NAMALWA (cell line): ENCODE data around the gene FES.
A peak's percentile ranks its signal among the peaks of the same experiment; 100 is the strongest.

ENCODE experiments used
- DNase-seq: peaks from one replicate; pipeline ENCODE4 v3.0.0-alpha.2; 2015; ENCODE audit warnings: low spot score

FES gene

DNA sequence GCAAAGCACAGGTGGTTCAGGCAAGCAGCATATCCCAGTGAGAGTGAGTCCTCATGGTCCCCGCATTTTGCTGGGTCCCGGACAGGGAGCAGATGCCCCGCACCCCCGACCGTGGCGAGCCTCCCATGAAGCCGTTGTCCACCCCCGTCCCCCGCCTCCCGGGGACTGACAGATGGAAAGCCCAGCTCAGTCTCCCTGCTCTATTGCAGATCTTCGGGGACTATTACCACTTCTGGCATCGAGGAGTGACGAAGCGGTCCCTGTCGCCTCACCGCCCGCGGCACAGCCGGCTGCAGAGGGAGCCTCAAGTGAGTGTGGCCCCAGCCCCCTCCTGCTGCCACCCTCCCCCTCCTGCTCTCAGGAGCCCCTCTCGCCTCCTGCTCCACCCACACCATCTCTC is 8.3 kb upstream of the FES start:
- no peak for DNase-seq

GRCh38 chr15:90876512-90877170 is 7.7 kb upstream of the FES start:
- no peak for DNase-seq

- no peak for DNase-seq
Observed at GRCh38 chr15:90877315-90877714, 7.0 kb upstream of the FES start.

DNA sequence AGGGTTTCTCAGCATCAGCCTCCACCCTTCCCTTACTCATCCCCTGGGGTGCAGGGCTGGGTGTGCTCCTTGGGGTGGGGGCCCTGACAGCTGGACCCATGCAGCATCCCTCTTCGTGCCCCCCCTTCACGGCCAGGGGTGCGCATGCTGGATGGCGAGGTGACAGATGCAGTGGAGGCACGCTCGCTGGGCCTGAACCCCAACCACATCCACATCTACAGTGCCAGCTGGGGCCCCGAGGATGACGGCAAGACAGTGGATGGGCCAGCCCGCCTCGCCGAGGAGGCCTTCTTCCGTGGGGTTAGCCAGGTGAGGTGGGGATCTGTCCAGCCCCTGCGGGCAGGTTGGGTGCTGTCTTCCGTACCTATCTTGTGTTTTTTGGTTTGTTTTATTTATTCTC is 6.3 kb upstream of the FES start:
- DNase-seq = no peak

GRCh38 chr15:90878660-90879059 is 5.6 kb upstream of the FES start:
- DNase-seq = no peak

GRCh38 chr15:90879730-90880366 is 4.5 kb upstream of the FES start:
- DNase-seq = no peak

GRCh38 chr15:90880381-90881145 is 3.7 kb upstream of the FES start:
- DNase-seq = no peak

DNA sequence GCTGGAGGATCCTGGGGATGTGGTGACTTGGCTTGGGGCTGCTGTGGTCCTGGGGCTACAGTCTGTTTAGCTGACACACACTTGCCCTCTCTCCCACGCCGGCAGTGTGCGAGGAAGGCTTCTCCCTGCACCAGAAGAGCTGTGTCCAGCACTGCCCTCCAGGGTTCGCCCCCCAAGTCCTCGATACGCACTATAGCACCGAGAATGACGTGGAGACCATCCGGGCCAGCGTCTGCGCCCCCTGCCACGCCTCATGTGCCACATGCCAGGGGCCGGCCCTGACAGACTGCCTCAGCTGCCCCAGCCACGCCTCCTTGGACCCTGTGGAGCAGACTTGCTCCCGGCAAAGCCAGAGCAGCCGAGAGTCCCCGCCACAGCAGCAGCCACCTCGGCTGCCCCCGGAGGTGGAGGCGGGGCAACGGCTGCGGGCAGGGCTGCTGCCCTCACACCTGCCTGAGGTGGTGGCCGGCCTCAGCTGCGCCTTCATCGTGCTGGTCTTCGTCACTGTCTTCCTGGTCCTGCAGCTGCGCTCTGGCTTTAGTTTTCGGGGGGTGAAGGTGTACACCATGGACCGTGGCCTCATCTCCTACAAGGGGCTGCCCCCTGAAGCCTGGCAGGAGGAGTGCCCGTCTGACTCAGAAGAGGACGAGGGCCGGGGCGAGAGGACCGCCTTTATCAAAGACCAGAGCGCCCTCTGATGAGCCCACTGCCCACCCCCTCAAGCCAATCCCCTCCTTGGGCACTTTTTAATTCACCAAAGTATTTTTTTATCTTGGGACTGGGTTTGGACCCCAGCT is 2.9 kb upstream of the FES start:
- no peak for DNase-seq

DNA sequence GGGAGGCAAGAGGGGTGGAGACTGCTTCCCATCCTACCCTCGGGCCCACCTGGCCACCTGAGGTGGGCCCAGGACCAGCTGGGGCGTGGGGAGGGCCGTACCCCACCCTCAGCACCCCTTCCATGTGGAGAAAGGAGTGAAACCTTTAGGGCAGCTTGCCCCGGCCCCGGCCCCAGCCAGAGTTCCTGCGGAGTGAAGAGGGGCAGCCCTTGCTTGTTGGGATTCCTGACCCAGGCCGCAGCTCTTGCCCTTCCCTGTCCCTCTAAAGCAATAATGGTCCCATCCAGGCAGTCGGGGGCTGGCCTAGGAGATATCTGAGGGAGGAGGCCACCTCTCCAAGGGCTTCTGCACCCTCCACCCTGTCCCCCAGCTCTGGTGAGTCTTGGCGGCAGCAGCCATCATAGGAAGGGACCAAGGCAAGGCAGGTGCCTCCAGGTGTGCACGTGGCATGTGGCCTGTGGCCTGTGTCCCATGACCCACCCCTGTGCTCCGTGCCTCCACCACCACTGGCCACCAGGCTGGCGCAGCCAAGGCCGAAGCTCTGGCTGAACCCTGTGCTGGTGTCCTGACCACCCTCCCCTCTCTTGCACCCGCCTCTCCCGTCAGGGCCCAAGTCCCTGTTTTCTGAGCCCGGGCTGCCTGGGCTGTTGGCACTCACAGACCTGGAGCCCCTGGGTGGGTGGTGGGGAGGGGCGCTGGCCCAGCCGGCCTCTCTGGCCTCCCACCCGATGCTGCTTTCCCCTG is 2.2 kb upstream of the FES start:
- DNase-seq = no peak

DNA sequence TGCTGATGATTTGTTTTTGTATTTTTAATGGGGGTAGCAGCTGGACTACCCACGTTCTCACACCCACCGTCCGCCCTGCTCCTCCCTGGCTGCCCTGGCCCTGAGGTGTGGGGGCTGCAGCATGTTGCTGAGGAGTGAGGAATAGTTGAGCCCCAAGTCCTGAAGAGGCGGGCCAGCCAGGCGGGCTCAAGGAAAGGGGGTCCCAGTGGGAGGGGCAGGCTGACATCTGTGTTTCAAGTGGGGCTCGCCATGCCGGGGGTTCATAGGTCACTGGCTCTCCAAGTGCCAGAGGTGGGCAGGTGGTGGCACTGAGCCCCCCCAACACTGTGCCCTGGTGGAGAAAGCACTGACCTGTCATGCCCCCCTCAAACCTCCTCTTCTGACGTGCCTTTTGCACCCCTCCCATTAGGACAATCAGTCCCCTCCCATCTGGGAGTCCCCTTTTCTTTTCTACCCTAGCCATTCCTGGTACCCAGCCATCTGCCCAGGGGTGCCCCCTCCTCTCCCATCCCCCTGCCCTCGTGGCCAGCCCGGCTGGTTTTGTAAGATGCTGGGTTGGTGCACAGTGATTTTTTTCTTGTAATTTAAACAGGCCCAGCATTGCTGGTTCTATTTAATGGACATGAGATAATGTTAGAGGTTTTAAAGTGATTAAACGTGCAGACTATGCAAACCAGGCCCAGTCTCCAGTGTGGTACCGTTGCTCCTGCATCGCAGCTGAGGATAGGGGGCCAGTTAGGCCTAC is 1.4 kb upstream of the FES start:
- no peak for DNase-seq

GRCh38 chr15:90883526-90883975 is 753 bp upstream of the FES start:
- DNase-seq = no peak

GRCh38 chr15:90884719-90885431 is 571 bp downstream of the FES start:
- no peak for DNase-seq

DNA sequence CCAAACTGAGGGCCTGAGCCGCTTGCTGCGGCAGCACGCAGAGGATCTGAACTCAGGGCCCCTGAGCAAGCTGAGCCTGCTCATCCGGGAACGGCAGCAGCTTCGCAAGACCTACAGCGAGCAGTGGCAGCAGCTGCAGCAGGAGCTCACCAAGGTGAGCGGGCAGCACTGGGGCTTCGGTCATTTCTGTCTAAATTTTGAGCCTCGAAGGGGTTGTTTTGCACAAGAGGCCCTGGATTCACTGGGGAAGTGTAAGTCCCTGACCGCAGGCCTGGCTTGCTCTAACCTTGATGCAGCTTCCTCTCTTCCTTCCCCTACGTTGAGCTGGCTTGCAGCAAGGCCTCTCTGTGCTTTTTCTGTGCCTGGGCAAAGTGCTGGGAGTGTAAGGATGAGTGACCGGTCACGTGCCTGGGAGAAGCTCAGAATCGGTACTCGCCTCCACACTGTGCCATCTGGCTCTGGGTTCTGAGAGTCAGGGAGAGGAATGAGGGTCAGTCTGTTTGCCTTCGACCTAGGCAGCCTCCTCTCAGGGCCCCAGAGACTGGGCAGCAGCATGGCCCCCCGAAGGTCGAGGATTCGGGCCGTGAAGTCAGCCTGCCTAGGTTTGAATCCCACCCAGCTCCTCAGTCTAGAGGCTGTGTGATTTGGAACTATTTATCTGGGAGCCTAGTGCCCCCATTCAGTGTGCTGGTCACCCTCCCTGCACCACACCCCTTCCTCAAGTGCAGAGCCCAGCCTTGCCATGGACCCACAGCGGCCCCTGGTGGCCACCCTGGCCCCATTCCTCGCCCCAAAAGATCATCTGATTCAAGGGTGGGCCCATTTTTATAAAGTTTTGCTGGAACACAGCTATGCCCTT is 1.4 kb downstream of the FES start:
- DNase-seq = peak; percentile 80

- DNase-seq = no peak
Observed at GRCh38 chr15:90886291-90886614, 1.9 kb downstream of the FES start.

- DNase-seq = no peak
Observed at GRCh38 chr15:90887037-90887481, 2.8 kb downstream of the FES start.

GRCh38 chr15:90889313-90889730 is 5.0 kb downstream of the FES start:
- DNase-seq = peak; percentile 32

DNA sequence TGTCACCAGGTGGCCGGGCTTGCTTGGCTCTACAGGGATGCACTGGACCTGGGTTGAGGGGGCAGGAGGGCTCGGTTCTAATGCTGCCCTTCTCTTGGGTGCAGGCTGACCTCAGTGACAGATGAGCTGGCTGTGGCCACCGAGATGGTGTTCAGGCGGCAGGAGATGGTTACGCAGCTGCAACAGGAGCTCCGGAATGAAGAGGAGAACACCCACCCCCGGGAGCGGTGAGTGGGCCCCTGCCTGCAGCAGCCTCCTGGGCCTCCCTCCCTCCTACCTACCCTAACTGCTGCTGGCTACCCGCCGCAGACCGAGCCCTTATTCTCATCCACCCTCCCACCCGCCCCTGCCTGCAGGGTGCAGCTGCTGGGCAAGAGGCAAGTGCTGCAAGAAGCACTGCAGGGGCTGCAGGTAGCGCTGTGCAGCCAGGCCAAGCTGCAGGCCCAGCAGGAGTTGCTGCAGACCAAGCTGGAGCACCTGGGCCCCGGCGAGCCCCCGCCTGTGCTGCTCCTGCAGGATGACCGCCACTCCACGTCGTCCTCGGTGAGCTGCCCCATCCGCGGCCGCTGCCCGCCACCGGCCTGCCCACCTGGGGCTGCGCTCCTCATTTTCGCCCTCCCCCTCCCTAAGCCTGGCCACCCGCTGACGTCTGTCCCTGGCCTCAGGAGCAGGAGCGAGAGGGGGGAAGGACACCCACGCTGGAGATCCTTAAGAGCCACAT is 5.6 kb downstream of the FES start:
- DNase-seq = no peak

DNA sequence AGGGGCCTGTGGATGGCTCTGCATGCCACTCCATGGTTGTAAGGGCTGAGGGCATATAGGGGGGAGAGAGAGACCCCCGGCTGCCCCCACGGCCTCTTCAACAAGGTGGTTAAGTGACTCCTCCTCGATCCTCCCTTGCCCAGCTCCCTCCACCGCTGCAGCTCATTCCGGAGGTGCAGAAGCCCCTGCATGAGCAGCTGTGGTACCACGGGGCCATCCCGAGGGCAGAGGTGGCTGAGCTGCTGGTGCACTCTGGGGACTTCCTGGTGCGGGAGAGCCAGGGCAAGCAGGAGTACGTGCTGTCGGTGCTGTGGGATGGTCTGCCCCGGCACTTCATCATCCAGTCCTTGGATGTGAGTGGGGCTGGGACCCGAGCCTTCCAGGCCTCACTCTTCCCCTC is 6.5 kb downstream of the FES start:
- DNase-seq = no peak
